HG03097 (cell line): Measurements from ENCODE around the gene FATE1.

ENCODE experiments used
- ATAC-seq: cut with Tn5 transposase; IDR thresholded peaks from one replicate; pipeline ENCODE4 v1.9.1; 2021; ENCODE audit not compliant: unreplicated experiment, low FRiP score

FATE1 gene

DNA sequence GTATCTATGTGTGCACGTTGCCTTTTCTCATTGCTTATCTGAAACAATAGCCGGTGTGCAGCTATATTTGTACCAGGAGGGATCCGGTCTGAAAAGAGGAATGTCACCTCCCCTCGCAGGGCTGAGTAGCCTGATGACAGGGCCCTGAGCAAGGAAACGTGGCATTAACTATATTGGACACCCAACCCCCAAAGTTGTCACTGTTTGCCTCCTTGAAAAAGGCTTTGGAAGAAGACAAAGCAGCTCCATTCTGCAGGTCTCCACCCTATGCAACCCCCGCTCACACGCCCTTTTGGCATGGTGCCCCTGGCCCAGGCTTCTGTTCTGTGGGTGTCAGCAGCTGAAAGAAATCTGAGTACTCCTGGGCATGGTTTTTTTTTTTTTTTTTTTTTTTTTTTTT is 12.3 kb upstream of the FATE1 start:
- ATAC-seq = no peak

DNA sequence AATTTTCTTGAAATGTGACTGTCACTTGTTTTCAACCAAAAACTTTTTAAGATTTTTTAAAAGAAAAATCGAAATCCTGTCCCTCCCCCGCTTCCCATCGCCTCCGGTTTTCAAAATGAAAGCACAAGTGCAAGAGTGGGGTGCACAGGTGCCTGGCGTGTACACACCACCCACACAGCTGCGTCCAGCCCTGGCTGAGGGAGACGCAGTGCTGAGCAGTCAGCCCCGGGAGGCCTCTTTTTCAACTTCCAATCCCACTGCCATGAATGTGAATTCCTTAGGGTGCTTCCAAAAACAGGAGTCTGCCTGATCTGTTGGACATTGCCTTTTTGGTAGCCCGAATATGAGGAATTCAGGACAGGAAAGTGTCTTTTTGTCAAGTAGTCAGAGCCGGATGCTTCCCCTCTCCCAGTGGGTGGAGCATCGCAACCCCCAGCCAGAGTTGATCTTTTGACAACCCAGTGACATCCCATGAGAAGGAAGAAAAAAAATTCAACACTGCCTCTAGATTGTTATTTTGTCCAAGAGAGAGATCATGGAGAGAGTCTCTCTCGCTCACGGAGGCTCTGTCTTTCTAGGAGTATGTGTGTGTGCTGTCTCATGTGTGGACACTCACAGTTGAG is 11.7 kb upstream of the FATE1 start:
- ATAC-seq = no peak

DNA sequence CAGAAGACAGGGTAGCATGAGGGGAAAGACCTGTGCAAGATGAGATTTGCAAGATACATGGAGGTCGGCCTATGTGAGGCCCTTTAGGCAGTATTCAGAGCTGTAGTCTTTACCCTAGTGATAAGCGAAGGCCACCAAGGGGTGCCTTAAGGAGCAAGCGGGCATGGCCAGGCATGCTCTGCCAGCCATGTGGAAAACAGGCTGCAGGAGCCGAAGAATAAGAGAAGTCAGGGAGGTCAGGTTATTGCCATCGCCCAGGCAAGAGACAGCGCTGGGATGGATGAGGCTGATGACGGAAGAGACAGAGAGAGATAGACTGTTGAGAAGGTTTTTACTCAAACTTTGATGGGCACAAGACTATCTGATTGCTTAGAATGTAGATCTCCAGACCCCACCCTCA is 7.0 kb upstream of the FATE1 start:
- no peak for ATAC-seq

- ATAC-seq = no peak
Observed at GRCh38 chrX:151710457-151710856, 5.4 kb upstream of the FATE1 start.

GRCh38 chrX:151711154-151711553 is 4.7 kb upstream of the FATE1 start:
- ATAC-seq = no peak

- no peak for ATAC-seq
Observed at GRCh38 chrX:151711787-151712186, 4.0 kb upstream of the FATE1 start.

DNA sequence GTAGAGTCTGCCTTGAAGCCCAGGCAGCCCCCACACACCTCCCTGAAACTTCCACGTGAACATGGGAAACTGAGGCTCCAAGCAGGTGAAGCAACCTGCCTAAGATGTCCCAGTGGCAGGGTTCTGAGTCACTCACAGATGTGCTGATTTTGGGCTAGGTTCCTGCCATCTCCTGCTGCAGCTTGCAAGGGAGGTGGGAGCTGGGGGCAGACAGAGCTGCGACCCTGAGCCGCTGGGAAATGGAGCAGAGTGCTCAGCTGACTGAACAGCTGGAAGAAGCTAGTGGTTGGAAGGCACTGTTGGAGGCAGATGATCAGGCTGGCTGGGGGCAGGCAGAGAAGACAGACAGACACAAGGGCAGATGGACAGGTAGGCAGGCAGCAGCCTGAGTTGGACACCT is 3.6 kb upstream of the FATE1 start:
- no peak for ATAC-seq

DNA sequence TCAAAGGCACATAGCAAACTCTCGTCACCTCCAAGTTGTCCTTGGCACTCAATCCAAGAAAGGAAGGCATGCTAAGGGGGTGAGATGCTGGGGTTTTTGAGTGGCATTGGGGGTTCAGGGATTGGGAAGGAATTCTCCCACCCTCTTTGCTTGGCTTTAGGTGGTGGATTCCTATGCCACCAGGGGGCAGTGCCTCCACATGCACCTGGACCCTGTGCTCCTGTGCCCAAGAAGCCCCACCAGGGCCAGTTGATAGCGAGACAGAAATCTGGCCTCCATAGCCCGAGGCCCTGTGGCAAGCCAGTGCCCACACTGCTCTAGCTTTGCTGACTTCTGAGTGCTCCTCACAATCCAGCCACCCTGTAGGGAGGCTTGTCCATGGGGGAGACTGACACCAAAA is 2.0 kb upstream of the FATE1 start:
- ATAC-seq = no peak

DNA sequence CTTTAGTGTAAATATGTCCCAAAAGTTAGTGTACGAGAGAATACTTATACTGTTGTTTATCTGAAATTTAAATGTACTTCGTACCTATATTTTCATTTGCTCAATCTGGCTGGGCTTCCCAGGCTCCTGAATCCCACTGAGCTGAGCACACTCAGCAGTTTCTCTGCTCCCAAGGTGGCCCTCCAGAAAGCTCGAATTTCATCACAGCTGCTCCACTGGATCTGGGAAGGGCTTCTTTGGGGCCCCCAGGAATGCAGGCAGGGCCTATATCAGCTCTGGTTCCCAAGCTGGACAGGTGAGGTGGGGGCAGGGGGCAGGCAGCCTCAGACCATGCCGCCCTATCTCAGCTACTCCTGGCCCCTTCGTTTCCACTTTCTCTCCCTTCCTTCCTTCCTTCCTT is 1.5 kb upstream of the FATE1 start:
- ATAC-seq = no peak

DNA sequence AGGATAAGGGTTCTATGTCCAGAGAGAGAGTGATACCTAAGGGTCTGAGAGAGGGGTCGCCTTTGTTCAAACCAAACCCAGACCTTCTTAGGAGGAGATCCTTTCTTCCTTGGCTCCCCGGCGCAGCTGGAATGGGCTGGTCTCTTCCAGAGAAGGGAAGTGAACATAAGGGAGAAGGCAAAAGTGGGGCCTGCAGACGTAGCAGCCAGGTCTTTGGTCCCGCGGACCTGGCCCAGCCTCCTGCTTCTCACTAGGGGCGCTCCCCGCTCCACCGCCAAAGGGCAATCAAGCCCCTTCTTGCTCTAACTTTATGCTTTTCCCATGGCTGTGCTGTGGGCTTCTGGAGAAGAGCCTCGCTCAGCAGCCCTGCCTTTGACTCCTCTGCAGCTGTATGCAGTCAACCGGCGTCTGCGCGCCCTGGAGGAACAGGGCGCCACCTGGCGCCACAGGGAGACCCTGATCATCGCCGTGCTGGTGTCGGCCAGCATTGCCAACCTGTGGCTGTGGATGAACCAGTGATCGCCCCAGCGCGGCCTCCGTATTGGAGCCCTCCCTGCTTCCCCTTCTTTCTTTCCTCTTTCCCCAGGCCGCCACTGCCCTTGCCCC is 6.5 kb downstream of the FATE1 start:
- ATAC-seq = no peak

GRCh38 chrX:151723156-151723760 is 7.4 kb downstream of the FATE1 start:
- ATAC-seq = no peak

- no peak for ATAC-seq
Observed at GRCh38 chrX:151724563-151725337, 8.9 kb downstream of the FATE1 start.

GRCh38 chrX:151725338-151725614 is 9.4 kb downstream of the FATE1 start:
- ATAC-seq = no peak

GRCh38 chrX:151726751-151727150 is 10.9 kb downstream of the FATE1 start:
- ATAC-seq = no peak

DNA sequence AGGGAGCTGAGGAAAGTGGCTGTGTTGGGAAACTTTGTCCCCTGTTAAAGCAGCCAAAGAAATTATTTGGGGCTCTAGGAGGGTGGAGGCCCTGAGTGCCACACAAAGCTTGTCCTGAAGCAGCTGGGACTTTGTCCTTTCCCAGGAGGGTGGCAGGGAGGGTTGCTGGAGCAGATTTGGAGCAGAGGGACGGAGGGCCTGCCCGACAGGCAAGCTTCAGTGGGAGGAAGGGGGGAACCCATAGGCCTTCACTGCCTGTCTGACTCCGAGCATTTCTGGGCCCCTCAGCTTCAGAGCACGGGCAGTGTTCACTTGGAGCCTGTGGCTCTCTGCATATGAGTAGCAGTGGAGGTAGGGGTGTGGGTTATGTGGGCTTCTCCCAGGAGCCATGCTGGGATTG is 11.5 kb downstream of the FATE1 start:
- ATAC-seq = no peak

DNA sequence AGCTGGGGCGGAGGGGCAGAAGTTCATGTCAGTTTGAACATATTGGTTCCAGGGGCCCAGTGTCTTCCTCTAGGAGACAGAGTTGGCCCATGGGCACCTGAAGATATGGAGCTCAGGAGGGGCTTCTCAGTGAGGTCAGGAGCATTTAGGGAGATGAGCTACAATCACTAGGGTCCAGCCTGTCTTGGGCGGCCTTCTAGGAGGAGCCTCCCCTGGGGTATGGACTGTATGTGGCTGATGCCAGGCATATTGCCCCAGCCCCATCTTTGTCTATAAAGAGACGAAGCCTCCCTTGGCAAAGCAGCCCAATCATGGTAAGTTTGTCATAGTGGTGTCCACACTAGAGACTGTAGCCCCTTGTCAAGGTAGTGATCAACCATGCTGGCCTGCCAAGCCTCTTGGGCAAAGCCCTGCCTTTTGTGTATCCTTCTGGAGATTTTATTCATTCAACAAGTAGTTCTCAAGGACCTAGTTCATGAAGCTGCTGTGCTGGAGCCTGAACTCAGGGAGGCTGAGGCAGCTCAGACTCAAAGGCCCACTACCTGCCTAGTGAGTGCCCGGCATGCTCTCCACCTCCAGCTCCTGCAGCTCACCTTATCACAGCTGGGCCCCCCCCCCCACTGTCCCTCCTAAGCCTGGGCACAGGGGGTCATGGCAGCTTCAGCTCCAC is 13.4 kb downstream of the FATE1 start:
- ATAC-seq = no peak

DNA sequence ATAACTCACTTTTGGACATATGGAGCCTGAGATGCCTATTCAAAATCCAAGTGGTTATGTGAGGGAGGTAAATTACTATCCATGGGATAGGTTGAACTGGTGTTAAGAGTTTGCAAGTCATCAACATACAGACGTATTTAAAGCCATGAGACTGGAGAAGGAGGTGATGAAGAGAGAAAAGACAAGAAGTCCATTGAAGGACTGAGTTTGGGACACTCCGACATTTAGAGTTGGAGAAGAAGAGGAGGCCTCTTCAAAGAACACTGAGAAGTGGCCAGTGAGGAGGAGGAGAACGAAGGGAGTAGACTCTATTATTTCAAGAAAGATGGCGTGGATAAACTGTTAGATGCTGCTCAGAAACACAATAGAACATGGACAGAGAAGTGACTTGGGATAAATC is 18.6 kb downstream of the FATE1 start, which contains the start of gene CNGA2:
TSS of gene CNGA2 (plus strand) at position 301 of the 400 bp plus-strand sequence. CDS start 3,738 bp downstream, outside the sequence.
- no peak for ATAC-seq

DNA sequence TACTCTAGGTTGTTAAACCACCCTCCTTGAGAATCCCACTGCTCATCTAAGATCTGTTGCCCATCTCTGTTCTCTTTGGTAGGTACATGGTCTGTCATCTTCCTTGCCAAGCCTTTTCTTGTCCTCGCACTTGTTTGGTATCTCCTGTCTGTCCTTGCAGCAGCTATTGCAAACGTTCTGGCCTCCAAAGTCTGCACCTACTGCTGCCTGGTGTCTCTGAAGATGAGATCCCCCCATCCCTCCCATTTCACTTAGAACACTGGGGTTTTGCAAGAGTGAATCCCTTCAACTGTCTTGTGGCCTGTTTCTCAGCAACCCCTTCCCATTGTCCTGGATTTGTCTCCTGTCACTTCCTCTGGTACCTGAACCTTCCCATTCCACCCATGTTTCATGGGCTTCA is 19.4 kb downstream of the FATE1 start:
- no peak for ATAC-seq

DNA sequence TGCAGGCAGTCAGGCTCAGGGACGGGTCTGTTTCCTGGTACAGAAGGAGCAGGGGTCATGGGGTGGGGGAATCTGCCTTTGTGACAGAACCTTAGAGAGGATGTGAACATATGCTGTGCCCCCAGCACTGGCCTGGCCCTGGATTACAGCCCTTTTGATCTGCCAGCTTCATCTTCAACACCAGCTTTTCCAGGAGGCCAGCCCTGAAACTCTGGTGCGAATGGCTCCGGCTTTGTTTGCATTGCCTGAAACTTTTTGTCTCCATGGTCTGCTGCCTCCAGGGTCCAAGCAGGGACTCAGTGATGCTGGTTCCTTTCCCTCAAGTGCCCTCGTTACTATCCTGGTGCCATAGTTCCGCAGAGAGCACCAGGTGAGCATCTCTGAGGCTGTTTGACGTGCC is 20.9 kb downstream of the FATE1 start:
- no peak for ATAC-seq

GRCh38 chrX:151737494-151737893 is 21.7 kb downstream of the FATE1 start:
- no peak for ATAC-seq

GRCh38 chrX:151738751-151739150 is 22.9 kb downstream of the FATE1 start:
- ATAC-seq = no peak
